ENCODE measurements around the gene SPTBN5.
A peak's percentile ranks its signal among the peaks of the same experiment; 100 is the strongest.

Gene SPTBN5

DNA sequence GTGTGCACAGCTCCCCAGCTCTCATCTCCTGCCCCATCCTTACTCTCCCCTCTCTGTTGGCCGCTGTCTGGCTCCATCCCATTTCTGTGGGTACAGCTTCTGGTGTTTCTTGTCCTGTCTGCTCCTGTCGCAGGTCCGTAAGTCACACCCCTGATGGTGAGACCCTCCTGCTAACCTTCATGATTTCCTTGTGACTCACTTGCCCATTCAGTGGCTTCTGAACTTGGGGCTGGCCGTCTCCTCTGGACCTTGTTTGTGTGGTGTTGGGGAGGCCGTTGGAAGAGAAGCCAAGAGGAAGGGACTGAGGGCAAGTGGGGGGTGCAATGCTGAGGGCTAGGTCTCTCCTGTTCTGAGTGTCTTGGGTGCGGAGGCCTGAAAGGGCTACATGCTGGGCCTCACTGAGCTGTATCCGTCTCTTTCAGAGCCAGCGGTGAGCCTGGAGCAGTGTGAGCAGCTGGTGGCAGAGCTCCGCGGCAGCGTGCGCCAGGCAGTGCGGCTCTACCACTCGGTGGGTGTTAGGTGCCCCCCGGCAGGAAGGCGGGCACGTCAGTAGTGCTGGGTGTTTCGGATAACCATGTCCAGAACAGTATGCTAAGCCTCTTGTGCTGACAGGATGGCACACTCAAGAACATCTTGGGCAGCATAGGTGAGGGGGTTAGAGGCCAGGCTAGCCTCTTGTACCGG lies 69.6 kb downstream of the SPTBN5 start:
- DNase-seq (ENCODE audit: low read depth) = no peak

DNA sequence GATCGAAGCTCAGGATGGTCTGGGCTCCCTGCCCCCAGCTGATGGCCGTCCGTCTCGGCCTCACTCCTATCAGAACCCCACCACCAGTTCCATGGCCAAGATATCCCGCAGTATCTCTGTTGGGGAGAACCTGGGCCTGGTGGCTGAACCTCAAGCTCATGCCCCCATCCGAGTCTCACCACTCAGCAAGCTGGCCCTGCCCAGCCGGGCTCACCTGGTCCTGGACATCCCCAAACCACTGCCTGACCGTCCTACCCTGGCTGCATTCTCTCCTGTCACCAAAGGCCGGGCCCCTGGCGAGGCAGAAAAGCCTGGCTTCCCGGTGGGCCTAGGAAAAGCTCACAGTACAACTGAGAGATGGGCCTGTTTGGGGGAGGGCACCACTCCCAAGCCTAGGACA lies 70.4 kb downstream of the SPTBN5 start:
- no peak for DNase-seq (ENCODE audit: low read depth)

- no peak for DNase-seq (ENCODE audit: low read depth)
Measured at GRCh38 chr15:41822957-41823356, 70.9 kb downstream of the SPTBN5 start.

- DNase-seq (ENCODE audit: low read depth) = no peak
Measured at GRCh38 chr15:41822471-41822870, 71.4 kb downstream of the SPTBN5 start.

- DNase-seq (ENCODE audit: low read depth) = no peak
Measured at GRCh38 chr15:41821831-41822230, 72.0 kb downstream of the SPTBN5 start.

GRCh38 chr15:41820791-41821423 lies 72.9 kb downstream of the SPTBN5 start:
- DNase-seq (ENCODE audit: low read depth) = no peak

GRCh38 chr15:41819455-41820050 lies 74.3 kb downstream of the SPTBN5 start:
- no peak for DNase-seq (ENCODE audit: low read depth)

DNA sequence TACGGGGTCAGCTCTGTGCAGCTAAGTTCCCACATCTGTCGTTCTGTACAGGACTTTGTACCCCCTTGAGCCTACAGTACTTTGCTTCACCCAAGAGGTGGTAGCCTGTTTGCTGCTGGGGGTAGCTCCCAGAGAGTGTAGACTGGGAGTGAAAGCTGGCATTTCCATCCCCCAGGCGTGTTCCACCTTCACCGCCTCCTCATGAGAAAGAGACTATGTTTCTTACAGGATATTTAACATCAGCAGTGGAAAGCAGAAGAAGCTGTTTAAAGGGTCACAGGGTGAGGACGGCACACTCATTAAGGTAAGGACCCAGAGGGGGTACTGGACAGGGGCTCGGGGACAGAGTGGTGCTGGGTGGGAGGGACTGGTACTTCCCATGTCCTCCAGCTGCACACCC lies 76.1 kb downstream of the SPTBN5 start:
- no peak for DNase-seq (ENCODE audit: low read depth)

GRCh38 chr15:41817327-41817726 lies 76.5 kb downstream of the SPTBN5 start:
- DNase-seq (ENCODE audit: low read depth) = no peak

DNA sequence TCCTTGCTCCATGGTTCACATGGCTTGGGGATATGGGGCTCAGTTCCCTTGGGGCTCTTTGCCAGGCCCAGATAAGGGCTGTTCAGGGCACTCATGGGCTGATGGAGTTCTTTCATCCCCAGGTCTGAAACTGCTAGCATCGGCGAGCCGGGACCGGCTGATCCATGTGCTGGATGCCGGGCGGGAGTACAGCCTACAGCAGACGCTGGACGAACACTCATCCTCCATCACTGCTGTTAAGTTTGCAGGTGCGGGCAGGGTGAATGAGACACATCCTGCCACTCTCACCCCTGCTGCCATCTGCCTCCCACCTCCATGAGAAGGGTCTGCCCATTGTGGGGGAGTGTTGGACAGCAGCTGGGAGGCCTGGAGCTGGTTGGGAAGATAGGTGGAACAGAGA lies 77.1 kb downstream of the SPTBN5 start:
- no peak for DNase-seq (ENCODE audit: low read depth)

DNA sequence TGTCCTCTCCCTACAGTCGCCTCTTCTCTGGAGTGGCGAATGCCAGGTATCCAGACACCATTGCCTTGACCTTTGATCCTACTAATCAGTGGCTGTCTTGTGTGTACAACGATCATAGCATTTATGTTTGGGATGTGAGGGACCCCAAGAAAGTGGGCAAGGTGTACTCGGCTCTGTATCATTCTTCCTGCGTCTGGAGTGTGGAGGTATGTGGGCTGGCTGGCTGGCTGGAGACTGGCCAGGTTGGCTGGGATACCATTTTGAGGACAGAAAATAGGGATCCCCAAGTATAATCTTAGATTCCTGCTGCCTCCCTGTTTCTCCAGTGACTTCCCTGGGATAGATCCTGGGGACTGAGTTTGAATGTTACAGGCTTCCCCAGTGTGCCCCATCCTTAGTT lies 79.3 kb downstream of the SPTBN5 start:
- DNase-seq (ENCODE audit: low read depth) = no peak

- DNase-seq (ENCODE audit: low read depth) = no peak
Measured at GRCh38 chr15:41813426-41813825, 80.4 kb downstream of the SPTBN5 start.

- DNase-seq (ENCODE audit: low read depth) = no peak
Measured at GRCh38 chr15:41812820-41813375, 81.0 kb downstream of the SPTBN5 start.

- peak; percentile 53 for DNase-seq (ENCODE audit: low read depth)
Measured at GRCh38 chr15:41811432-41812195, 82.2 kb downstream of the SPTBN5 start.

DNA sequence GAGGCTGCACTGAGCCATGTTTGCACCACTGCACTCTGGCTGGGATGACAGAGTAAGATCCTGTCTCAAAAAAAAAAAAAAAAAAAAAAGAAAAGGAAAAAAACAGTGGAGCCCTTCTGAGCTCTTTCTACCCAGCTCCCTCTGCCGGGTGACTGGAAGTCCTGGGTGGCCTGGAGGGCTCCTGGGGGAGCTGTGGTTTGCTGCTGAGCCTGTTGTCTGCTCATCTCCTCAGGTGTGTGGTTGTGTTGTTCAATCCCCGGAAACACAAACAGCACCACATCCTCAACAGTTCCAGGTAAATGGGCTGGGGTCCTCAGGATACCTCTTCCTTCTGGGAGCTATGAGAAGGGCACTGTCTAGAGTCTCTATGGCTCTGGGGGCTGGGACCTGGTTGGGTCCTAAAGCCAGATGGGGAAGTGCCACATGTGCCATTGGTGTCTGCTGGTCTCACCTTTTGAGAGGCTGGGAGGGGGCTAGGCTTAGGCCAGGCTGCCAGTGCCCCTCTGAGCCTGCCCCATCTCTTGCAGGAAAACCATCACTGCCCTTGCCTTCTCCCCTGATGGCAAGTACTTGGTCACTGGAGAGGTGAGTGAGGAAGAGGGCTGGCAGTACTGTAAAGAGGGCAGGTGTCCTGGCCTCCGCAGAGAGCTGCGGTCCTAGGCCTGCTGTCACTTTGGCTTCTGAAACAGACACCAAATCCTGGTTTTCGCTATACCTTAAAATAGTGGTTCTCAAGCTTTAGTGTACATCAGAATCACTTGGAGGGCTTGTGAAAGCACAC lies 83.0 kb downstream of the SPTBN5 start:
- DNase-seq (ENCODE audit: low read depth) = no peak

DNA sequence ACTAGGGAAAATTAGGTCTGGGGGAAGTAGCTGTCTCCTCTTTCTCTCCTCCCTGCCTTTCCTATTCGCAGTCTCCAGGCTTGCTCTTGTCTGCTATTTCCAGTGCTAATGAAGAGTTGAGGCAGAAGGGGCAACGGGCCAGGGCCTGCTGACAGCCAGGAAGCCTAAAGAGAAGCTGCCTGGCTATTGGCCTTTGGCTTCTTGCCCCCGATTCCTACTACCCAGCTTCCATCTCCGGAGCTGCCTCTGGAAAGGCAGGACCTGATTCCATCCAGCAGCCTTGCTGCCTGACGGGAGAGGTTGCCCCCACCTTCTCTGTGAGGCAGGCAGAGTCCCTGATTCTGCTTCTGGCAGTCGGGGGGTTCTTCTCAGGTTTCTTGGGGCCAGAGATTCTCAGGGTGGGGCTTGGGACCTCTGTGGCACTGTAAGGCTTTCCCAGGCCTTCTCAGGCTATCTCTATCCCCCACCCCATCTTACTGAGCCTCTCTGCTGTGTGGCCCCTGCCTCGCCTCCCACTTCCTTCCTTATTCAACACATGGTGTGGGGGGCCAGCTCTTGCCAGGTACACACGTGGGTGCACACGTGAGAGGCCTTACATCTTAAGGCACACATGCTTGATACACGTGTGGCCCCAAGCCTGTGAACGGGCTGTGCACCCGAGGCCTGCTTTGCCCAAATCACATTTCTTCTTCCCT lies 84.2 kb downstream of the SPTBN5 start:
- DNase-seq (ENCODE audit: low read depth) = no peak

DNA sequence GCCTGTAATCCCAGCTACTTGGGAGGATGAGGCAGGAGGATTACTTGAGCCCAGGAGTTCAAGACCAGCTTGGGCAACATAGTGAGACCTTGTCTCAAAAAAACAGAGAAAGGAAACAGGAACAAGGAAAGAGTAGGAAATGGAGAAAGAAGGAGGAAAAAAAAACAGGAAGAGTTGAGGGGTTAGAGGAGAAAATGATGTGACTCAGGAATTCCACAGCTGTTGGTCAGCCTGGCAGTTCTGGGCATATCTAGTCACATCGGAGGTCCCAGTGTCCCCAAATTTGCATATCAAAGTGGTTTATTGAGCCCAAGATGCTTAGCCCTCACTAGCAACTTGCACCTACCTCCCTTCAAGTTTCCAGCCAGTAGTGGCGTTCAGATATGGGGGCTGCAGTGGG lies 84.7 kb downstream of the SPTBN5 start:
- no peak for DNase-seq (ENCODE audit: low read depth)

DNA sequence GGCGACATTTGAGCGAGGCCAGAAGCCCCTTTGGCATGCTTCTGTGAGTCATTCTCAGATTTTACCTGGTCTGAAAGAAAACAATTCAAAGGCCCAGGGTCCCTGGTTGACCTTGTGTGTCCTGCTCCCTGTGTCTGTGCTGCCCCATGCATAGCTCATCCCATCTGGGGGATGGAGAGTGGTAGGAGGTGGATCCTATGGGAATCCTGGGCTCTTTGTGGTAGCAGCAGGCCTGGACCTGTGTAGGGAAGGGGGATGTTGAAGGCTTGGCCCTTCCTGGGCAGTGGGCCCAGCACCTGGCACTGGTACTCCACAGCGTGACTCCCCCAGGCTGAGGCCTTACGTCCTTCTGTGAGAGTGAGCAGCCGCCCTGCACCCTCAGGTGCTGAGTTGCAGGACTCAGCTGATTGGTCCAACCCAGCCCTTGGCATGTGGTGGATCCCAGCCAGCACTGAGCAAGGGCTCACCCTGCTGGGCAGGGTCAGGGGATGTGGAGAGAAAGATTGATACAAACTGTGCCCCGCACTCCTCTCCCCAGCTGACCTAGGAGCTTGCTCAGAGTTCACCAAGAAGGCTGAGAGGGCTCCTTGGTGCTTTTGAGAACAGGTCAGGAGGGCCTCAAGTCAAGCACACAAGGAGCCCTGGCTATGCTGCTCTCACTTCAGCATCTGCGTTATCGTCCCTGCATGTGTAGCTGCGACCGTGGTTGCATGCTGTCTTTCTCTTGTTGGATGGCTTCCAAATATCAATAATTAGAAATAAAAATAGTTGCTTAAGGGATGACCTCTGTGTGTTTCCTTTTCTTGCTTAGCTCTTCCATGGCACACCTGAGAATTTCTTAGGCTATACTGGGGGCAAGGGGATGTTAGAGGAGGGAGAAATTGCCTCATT lies 87.3 kb downstream of the SPTBN5 start:
- DNase-seq (ENCODE audit: low read depth) = no peak

- DNase-seq (ENCODE audit: low read depth) = no peak
Measured at GRCh38 chr15:41805711-41806110, 88.1 kb downstream of the SPTBN5 start.

Data from HS-27A (cell line).